ENCODE results near the gene COG3.

DNA sequence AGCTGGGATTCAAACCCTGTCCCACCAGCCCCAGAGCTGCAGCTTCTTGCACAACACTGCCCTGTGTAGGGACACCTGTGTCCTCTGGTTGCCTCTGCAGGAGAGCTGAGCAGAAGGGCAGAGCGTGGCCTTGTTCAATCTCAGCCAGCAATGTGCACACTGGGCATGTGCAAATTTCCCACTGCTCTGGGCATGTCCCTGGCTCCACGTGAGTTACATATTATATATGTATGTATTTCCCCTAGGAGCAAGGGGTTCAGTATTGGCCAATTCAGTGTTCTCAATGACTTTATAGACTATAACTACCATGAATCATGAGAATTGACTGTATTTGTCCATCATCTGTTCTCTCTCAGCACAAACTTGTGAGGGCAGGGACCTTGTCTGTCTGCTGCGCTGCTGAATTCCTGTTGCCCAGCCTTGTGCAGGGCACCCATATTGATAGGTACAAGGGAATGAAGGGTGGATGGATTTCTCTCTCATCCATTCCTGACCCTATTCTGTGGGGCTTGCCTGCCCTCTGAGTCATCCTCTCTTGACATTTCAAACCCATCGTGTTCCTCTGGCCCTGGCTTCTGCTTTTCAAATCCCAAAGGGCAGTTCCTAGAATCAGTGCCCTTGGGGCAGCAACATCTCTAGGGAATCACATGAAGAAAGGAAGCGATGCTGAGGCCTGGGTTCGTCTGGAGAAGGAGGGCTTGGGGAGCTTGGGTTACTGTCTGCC lies 81.1 kb downstream of the COG3 start:
- TF ChIP-seq, protein P1, sequence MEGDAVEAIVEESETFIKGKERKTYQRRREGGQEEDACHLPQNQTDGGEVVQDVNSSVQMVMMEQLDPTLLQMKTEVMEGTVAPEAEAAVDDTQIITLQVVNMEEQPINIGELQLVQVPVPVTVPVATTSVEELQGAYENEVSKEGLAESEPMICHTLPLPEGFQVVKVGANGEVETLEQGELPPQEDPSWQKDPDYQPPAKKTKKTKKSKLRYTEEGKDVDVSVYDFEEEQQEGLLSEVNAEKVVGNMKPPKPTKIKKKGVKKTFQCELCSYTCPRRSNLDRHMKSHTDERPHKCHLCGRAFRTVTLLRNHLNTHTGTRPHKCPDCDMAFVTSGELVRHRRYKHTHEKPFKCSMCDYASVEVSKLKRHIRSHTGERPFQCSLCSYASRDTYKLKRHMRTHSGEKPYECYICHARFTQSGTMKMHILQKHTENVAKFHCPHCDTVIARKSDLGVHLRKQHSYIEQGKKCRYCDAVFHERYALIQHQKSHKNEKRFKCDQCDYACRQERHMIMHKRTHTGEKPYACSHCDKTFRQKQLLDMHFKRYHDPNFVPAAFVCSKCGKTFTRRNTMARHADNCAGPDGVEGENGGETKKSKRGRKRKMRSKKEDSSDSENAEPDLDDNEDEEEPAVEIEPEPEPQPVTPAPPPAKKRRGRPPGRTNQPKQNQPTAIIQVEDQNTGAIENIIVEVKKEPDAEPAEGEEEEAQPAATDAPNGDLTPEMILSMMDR (IDR thresholded peaks at IDR 0.05) = no peak
- TF ChIP-seq POLR2A (IDR thresholded peaks at IDR 0.05) = no peak
- no peak for TF ChIP-seq EP300 (IDR thresholded peaks at IDR 0.05)
